PFSK-1 (cell line): ENCODE data around the gene STX5.

Source experiments
- FOXP2 ChIP-seq: optimal IDR thresholded peaks from 2 replicates; pipeline ENCODE3; 2011; ENCODE audit warnings: borderline replicate concordance, control low read depth, inconsistent platforms; ENCODE audit not compliant: insufficient read depth; ENCODE audit errors: extremely low read length, extremely low read depth
- POLR2AphosphoS5 ChIP-seq: IDR thresholded peaks from 2 replicates; pipeline ENCODE4 v1.6.1; 2012; ENCODE audit warnings: low read depth, mild to moderate bottlenecking, control low read depth, low read length, moderate library complexity
- REST ChIP-seq, 2 experiments: IDR thresholded peaks; 2 replicates each; pipeline versions ENCODE4 v1.6.1 to v1.8.0; 2011 to 2012; ENCODE audit warnings: low read depth in 2 of 2, low read length in 2 of 2, control low read depth in 1 of 2, inconsistent platforms in 1 of 2, mild to moderate bottlenecking in 1 of 2, moderate library complexity in 1 of 2; ENCODE audit not compliant: insufficient read depth in 1 of 2
- SIN3A ChIP-seq: IDR thresholded peaks from 2 replicates; pipeline ENCODE4 v1.6.1; 2012; ENCODE audit warnings: mild to moderate bottlenecking, low read length, moderate library complexity, borderline replicate concordance; ENCODE audit not compliant: insufficient read depth
- TAF1 ChIP-seq: IDR thresholded peaks from 2 replicates; pipeline ENCODE4 v1.6.1; 2012; ENCODE audit warnings: low read length, control low read depth, borderline replicate concordance; ENCODE audit not compliant: insufficient read depth

The STX5 gene

GRCh38 chr11:62835336-62835735, 3.5 kb upstream of the STX5 start:
- TF ChIP-seq REST (IDR thresholded peaks at IDR 0.05; ENCODE audit: insufficient read depth in 1 of 2, low read depth in 2 of 2, low read length in 2 of 2) (no peak), FOXP2 (no peak), TAF1 (no peak), POLR2AphosphoS5 (no peak), SIN3A (no peak)

GRCh38 chr11:62832336-62833234, 734 bp upstream of the STX5 start, which contains the start of gene TEX54:
Gene TEX54 (minus strand): TSS chr11:62832841.
- TF ChIP-seq TAF1 (no peak), REST (IDR thresholded peaks at IDR 0.05; ENCODE audit: insufficient read depth in 1 of 2, low read depth in 2 of 2, low read length in 2 of 2) (no peak), SIN3A (no peak; the same call in 1 of the 2 replicates), FOXP2 (no peak), POLR2AphosphoS5 (no peak; the same call in 1 of the 2 replicates)

DNA sequence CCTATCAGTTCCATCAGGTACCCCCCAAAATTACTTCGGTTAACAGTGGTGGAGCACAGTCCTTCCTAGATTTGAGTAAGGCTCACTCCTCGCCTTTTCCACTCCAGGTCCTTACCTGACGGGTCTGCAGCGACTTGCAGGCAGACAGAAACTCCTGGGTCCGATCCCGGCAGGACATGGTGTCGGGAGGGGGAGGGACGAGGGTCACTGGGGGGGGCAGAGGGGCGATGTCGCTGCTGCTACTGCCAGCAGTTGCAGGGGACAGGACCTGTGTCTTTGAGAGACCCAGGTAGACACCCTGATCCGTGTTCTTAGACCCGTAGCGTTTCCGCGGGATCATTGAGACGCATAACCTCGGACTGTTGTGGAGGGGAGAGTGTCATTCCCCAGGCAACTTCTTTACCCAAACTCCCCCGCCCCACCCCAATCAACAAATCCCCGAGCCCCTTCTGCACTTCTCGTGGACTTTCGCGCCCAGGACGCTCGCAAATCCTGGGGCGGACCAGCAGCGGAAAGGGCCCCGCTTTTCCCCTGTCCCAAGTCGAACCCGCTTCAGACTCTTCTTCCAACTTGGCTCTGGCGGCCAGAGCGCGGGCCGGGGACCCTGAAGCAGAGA, 839 bp downstream of the STX5 start:
- no peak for TF ChIP-seq TAF1
- TF ChIP-seq REST (IDR thresholded peaks at IDR 0.05; ENCODE audit: insufficient read depth in 1 of 2, low read depth in 2 of 2, low read length in 2 of 2): no peak
- TF ChIP-seq SIN3A: no peak
- no peak for TF ChIP-seq POLR2AphosphoS5
- no peak for TF ChIP-seq FOXP2

GRCh38 chr11:62823677-62824076, 8.2 kb downstream of the STX5 start:
- TF ChIP-seq REST (IDR thresholded peaks at IDR 0.05; ENCODE audit: insufficient read depth in 1 of 2, low read depth in 2 of 2, low read length in 2 of 2): no peak
- no peak for TF ChIP-seq TAF1
